HEK293 (cell line): ENCODE measurements around the gene PCK1.

Source experiments
- GLIS2 ChIP-seq: fragments of 450-650 bp; formaldehyde crosslinking; IDR thresholded peaks from 2 replicates; pipeline ENCODE4 v1.5.1; 2016; ENCODE audit warnings: missing biosample characterization, missing genetic modification characterization
- ZFP37 ChIP-seq: fragments of 450-650 bp; formaldehyde crosslinking; IDR thresholded peaks from 2 replicates; pipeline ENCODE4 v1.5.1; 2016; ENCODE audit warnings: missing biosample characterization, missing genetic modification characterization
- ZFP41 ChIP-seq: fragments of 450-650 bp; formaldehyde crosslinking; IDR thresholded peaks from 2 replicates; pipeline ENCODE4 v1.5.1; 2016; ENCODE audit warnings: missing biosample characterization, missing genetic modification characterization, borderline replicate concordance
- ZNF221 ChIP-seq: fragments of 450-650 bp; formaldehyde crosslinking; IDR thresholded peaks from 2 replicates; pipeline ENCODE4 v1.5.1; 2017; ENCODE audit warnings: missing biosample characterization, missing genetic modification characterization, borderline replicate concordance
- ZNF274 ChIP-seq, 2 experiments: fragments of 200-500 bp in 1 of 2; fragments of 450-650 bp in 1 of 2; sonication (Bioruptor generic) in 1 of 2; formaldehyde crosslinking in 1 of 2; IDR thresholded peaks; 2 replicates each; pipeline versions ENCODE4 v1.5.1 to v1.6.1; 2014 to 2016; ENCODE audit warnings: borderline replicate concordance in 1 of 2, inconsistent platforms in 1 of 2, low read length in 1 of 2, missing biosample characterization in 1 of 2, missing genetic modification characterization in 1 of 2
- ZNF549 ChIP-seq: fragments of 450-650 bp; IDR thresholded peaks from 2 replicates; pipeline ENCODE4 v1.5.1; 2018; ENCODE audit warnings: missing biosample characterization, missing genetic modification characterization, mild to moderate bottlenecking, inconsistent platforms, moderate library complexity
- ZNF560 ChIP-seq: fragments of 450-650 bp; formaldehyde crosslinking; IDR thresholded peaks from 2 replicates; pipeline ENCODE4 v1.5.1; 2017; ENCODE audit warnings: missing biosample characterization, missing genetic modification characterization, borderline replicate concordance
- ZNF777 ChIP-seq: fragments of 450-650 bp; formaldehyde crosslinking; IDR thresholded peaks from 2 replicates; pipeline ENCODE4 v1.5.1; 2017; ENCODE audit warnings: missing biosample characterization, missing genetic modification characterization, borderline replicate concordance
- TF ChIP-seq, protein P1 (sequence below): fragments of 450-650 bp; formaldehyde crosslinking; IDR thresholded peaks from 2 replicates; pipeline ENCODE4 v1.5.1; 2016; ENCODE audit warnings: missing biosample characterization, missing genetic modification characterization
- TF ChIP-seq, protein P2 (sequence below): fragments of 450-650 bp; formaldehyde crosslinking; IDR thresholded peaks from 2 replicates; pipeline ENCODE4 v1.5.1; 2016; ENCODE audit warnings: missing biosample characterization, missing genetic modification characterization
- TF ChIP-seq, protein P3 (sequence below): fragments of 450-650 bp; formaldehyde crosslinking; IDR thresholded peaks from 2 replicates; pipeline ENCODE4 v1.5.1; 2017; ENCODE audit warnings: missing biosample characterization, missing genetic modification characterization
- TF ChIP-seq, protein P4 (sequence below): fragments of 450-650 bp; formaldehyde crosslinking; IDR thresholded peaks from 2 replicates; pipeline ENCODE4 v1.5.1; 2016; ENCODE audit warnings: missing biosample characterization, missing genetic modification characterization
- TF ChIP-seq, protein P5 (sequence below): fragments of 450-650 bp; formaldehyde crosslinking; IDR thresholded peaks from 2 replicates; pipeline ENCODE4 v1.5.1; 2016; ENCODE audit warnings: missing biosample characterization, missing genetic modification characterization, borderline replicate concordance
- TF ChIP-seq, protein P6 (sequence below): fragments of 450-650 bp; formaldehyde crosslinking; optimal IDR thresholded peaks from 2 replicates; pipeline ENCODE3; 2016; ENCODE audit warnings: missing biosample characterization, mild to moderate bottlenecking, missing genetic modification characterization

DNA sequence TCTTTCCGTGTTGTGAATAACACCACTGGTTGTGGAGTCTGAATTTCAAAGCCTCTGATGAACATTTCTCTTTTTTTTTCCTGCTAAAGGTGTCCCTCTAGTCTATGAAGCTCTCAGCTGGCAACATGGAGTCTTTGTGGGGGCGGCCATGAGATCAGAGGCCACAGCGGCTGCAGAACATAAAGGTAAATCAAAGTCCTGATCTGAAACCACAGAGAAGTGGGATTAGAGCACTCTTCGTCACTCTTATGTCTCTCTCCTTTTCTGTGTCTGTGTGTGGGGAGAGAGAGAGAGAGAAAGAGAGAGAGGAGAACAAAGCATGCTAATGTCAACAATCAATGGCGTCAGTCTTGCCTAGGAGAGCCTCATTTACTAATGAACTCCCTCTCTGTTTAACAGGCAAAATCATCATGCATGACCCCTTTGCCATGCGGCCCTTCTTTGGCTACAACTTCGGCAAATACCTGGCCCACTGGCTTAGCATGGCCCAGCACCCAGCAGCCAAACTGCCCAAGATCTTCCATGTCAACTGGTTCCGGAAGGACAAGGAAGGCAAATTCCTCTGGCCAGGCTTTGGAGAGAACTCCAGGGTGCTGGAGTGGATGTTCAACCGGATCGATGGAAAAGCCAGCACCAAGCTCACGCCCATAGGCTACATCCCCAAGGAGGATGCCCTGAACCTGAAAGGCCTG, 4.2 kb downstream of the PCK1 start:
- TF ChIP-seq, protein P1, sequence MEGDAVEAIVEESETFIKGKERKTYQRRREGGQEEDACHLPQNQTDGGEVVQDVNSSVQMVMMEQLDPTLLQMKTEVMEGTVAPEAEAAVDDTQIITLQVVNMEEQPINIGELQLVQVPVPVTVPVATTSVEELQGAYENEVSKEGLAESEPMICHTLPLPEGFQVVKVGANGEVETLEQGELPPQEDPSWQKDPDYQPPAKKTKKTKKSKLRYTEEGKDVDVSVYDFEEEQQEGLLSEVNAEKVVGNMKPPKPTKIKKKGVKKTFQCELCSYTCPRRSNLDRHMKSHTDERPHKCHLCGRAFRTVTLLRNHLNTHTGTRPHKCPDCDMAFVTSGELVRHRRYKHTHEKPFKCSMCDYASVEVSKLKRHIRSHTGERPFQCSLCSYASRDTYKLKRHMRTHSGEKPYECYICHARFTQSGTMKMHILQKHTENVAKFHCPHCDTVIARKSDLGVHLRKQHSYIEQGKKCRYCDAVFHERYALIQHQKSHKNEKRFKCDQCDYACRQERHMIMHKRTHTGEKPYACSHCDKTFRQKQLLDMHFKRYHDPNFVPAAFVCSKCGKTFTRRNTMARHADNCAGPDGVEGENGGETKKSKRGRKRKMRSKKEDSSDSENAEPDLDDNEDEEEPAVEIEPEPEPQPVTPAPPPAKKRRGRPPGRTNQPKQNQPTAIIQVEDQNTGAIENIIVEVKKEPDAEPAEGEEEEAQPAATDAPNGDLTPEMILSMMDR: no peak
- TF ChIP-seq, protein P2, sequence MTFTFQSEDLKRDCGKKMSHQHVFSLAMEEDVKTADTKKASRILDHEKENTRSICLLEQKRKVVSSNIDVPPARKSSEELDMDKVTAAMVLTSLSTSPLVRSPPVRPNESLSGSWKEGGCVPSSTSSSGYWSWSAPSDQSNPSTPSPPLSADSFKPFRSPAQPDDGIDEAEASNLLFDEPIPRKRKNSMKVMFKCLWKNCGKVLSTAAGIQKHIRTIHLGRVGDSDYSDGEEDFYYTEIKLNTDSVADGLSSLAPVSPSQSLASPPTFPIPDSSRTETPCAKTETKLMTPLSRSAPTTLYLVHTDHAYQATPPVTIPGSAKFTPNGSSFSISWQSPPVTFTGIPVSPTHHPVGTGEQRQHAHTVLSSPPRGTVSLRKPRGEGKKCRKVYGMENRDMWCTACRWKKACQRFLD (tag by site-specific recombination): no peak
- TF ChIP-seq, protein P3, sequence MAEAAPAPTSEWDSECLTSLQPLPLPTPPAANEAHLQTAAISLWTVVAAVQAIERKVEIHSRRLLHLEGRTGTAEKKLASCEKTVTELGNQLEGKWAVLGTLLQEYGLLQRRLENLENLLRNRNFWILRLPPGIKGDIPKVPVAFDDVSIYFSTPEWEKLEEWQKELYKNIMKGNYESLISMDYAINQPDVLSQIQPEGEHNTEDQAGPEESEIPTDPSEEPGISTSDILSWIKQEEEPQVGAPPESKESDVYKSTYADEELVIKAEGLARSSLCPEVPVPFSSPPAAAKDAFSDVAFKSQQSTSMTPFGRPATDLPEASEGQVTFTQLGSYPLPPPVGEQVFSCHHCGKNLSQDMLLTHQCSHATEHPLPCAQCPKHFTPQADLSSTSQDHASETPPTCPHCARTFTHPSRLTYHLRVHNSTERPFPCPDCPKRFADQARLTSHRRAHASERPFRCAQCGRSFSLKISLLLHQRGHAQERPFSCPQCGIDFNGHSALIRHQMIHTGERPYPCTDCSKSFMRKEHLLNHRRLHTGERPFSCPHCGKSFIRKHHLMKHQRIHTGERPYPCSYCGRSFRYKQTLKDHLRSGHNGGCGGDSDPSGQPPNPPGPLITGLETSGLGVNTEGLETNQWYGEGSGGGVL (tag by site-specific recombination): no peak
- TF ChIP-seq ZFP41 (tag by site-specific recombination) (no peak), ZNF549 (tag by site-specific recombination) (no peak), ZNF221 (tag by site-specific recombination) (no peak), ZNF560 (tag by site-specific recombination) (no peak), GLIS2 (tag by site-specific recombination) (no peak), ZNF274 (IDR thresholded peaks at IDR 0.05; ENCODE audit: low read length) (no peak), ZNF274 (tag by site-specific recombination; IDR thresholded peaks at IDR 0.05; ENCODE audit: borderline replicate concordance) (no peak), ZFP37 (no peak), ZNF777 (tag by site-specific recombination) (no peak)
- TF ChIP-seq, protein P4, sequence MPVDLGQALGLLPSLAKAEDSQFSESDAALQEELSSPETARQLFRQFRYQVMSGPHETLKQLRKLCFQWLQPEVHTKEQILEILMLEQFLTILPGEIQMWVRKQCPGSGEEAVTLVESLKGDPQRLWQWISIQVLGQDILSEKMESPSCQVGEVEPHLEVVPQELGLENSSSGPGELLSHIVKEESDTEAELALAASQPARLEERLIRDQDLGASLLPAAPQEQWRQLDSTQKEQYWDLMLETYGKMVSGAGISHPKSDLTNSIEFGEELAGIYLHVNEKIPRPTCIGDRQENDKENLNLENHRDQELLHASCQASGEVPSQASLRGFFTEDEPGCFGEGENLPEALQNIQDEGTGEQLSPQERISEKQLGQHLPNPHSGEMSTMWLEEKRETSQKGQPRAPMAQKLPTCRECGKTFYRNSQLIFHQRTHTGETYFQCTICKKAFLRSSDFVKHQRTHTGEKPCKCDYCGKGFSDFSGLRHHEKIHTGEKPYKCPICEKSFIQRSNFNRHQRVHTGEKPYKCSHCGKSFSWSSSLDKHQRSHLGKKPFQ (tag by site-specific recombination): no peak
- TF ChIP-seq, protein P5, sequence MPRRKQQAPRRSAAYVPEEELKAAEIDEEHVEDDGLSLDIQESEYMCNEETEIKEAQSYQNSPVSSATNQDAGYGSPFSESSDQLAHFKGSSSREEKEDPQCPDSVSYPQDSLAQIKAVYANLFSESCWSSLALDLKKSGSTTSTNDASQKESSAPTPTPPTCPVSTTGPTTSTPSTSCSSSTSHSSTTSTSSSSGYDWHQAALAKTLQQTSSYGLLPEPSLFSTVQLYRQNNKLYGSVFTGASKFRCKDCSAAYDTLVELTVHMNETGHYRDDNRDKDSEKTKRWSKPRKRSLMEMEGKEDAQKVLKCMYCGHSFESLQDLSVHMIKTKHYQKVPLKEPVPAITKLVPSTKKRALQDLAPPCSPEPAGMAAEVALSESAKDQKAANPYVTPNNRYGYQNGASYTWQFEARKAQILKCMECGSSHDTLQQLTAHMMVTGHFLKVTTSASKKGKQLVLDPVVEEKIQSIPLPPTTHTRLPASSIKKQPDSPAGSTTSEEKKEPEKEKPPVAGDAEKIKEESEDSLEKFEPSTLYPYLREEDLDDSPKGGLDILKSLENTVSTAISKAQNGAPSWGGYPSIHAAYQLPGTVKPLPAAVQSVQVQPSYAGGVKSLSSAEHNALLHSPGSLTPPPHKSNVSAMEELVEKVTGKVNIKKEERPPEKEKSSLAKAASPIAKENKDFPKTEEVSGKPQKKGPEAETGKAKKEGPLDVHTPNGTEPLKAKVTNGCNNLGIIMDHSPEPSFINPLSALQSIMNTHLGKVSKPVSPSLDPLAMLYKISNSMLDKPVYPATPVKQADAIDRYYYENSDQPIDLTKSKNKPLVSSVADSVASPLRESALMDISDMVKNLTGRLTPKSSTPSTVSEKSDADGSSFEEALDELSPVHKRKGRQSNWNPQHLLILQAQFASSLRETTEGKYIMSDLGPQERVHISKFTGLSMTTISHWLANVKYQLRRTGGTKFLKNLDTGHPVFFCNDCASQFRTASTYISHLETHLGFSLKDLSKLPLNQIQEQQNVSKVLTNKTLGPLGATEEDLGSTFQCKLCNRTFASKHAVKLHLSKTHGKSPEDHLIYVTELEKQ (tag by site-specific recombination): no peak
- TF ChIP-seq, protein P6, sequence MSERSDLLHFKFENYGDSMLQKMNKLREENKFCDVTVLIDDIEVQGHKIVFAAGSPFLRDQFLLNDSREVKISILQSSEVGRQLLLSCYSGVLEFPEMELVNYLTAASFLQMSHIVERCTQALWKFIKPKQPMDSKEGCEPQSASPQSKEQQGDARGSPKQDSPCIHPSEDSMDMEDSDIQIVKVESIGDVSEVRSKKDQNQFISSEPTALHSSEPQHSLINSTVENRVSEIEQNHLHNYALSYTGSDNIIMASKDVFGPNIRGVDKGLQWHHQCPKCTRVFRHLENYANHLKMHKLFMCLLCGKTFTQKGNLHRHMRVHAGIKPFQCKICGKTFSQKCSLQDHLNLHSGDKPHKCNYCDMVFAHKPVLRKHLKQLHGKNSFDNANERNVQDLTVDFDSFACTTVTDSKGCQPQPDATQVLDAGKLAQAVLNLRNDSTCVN (tag by site-specific recombination): no peak
